Prostate gland (tissue), 2 donors: ENCODE measurements around the gene GOLGA8N.

Source experiments
- CTCF ChIP-seq, 4 experiments: fragments of 200-600 bp in 2 of 4; fragments of 450-650 bp in 2 of 4; sonication (generic) in 2 of 4; IDR thresholded peaks; 1 replicate in 3 of 4; 2 replicates in 1 of 4; pipeline ENCODE4 v1.5.1; 2016 to 2019; ENCODE audit warnings: antibody characterized with exemption in 4 of 4, mild to moderate bottlenecking in 2 of 4, moderate library complexity in 2 of 4
- POLR2A ChIP-seq: fragments of 450-650 bp; IDR thresholded peaks from one replicate; pipeline ENCODE4 v1.6.1; 2016; ENCODE audit warnings: antibody characterized with exemption, mild to moderate bottlenecking

GRCh38 chr15:32656496-32656895 lies 63.2 kb downstream of the GOLGA8N start:
- TF ChIP-seq POLR2A: no peak
- TF ChIP-seq CTCF (IDR thresholded peaks at IDR 0.05): no peak
